Right atrium auricular region (tissue), 2 donors: ENCODE measurements around the gene PEPD. TPM values are rescaled to one million over a fixed set of nuclear protein-coding genes. Genes with fewer than 3 reads are reported as not detected.
"Not testable (repeated sequence)": the region's sequence is repeated elsewhere in the genome, so short reads cannot be mapped to it uniquely, and the experiment has no call there.

Experiments
- DNase-seq: peaks from one replicate; pipeline ENCODE4 v3.0.0-alpha.2; 2019; ENCODE audit warnings: low spot score
- H3K27ac ChIP-seq, 2 donors: fragments of 200-600 bp; sonication (generic); 1 replicate in 1 of 2; 2 replicates in 1 of 2; pipeline ENCODE4 v1.5.1; 2016 to 2019
- H3K27me3 ChIP-seq, 2 donors: fragments of 200-600 bp; sonication (generic); one replicate each; pipeline versions ENCODE4 v1.5.1 to v1.6.0; 2017 to 2019
- H3K36me3 ChIP-seq: fragments of 200-600 bp; sonication (generic); one replicate; pipeline ENCODE4 v1.5.1; 2016
- H3K4me1 ChIP-seq, 2 donors: fragments of 200-600 bp; sonication (generic); one replicate each; pipeline versions ENCODE4 v1.5.1 to v1.6.0; 2017 to 2019
- H3K4me3 ChIP-seq, 2 donors: fragments of 200-600 bp; sonication (generic); 1 replicate in 1 of 2; 2 replicates in 1 of 2; pipeline ENCODE4 v1.5.1; 2017 to 2019; ENCODE audit warnings: mild to moderate bottlenecking in 1 of 2, moderate library complexity in 1 of 2
- H3K9me3 ChIP-seq, 2 donors: fragments of 200-600 bp; sonication (generic); one replicate each; pipeline ENCODE4 v1.5.1; 2019
- total RNA-seq, 2 donors: library from RNA; depleted of rRNA; stranded (reverse); fragments of >200 nt; gene quantifications; one replicate each; pipeline ENCODE4 v1.1.0, GENCODE V29; 2016
- TF ChIP-seq, protein P1 (sequence below), 2 donors: fragments of 200-600 bp; sonication (generic); IDR thresholded peaks; one replicate each; pipeline ENCODE4 v1.5.1; 2019; ENCODE audit warnings: antibody characterized with exemption in 2 of 2

PEPD gene
- total RNA-seq: 10 to 100 TPM; 27.1 to 38.9 TPM

- TF ChIP-seq, protein P1, sequence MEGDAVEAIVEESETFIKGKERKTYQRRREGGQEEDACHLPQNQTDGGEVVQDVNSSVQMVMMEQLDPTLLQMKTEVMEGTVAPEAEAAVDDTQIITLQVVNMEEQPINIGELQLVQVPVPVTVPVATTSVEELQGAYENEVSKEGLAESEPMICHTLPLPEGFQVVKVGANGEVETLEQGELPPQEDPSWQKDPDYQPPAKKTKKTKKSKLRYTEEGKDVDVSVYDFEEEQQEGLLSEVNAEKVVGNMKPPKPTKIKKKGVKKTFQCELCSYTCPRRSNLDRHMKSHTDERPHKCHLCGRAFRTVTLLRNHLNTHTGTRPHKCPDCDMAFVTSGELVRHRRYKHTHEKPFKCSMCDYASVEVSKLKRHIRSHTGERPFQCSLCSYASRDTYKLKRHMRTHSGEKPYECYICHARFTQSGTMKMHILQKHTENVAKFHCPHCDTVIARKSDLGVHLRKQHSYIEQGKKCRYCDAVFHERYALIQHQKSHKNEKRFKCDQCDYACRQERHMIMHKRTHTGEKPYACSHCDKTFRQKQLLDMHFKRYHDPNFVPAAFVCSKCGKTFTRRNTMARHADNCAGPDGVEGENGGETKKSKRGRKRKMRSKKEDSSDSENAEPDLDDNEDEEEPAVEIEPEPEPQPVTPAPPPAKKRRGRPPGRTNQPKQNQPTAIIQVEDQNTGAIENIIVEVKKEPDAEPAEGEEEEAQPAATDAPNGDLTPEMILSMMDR (IDR thresholded peaks at IDR 0.05): no peak
These were observed at the start of gene PEPD for GRCh38 chr19:33521480-33522370. Gene PEPD, minus strand, starts transcription at chr19:33521791. Its CDS starts 31 bp downstream, at chr19:33521760.

DNA sequence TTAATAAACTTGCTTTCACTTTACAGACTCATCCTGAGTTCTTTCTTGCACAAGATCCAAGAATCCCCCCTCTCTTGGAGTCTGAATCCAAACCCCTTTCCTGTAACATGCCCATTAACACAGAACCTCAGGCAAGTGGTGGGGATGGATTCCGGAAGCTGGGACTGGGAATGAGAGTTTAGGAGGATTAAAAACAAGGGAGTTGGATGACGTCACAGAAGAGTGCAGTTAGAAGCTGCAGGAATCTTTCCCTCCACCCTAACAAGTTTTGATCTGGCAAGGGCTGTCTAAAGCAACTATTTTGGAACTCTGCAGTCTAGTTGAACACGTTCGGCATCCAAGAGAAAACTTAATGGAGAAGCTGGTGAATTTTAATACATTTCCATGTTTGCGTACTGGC is 48.2 kb upstream of the PEPD start:
- no peak overlapping the region for H3K27ac ChIP-seq
- H3K4me3 ChIP-seq: no peak overlapping the region
- H3K27me3 ChIP-seq: no peaks in the 10 kb centered on the region
- H3K36me3 ChIP-seq: no peaks in the 10 kb centered on the region
- peak; percentile 40 for DNase-seq
- H3K9me3 ChIP-seq: peaks cover 0 to 4% of the 10 kb centered on the region in 2 donors
- H3K4me1 ChIP-seq: no peaks in the 10 kb centered on the region
- TF ChIP-seq, protein P1 (IDR thresholded peaks at IDR 0.05): no peak

More at GRCh38 chr19:33521480-33522370, at the start of gene PEPD:
- Histone ChIP-seq H3K4me3 (peak within 1 kb of the TSS; percentile 88 to 90), H3K36me3 (no peaks in the 10 kb centered on the region), H3K27me3 (no peaks in the 10 kb centered on the region), H3K9me3 (no peaks in the 10 kb centered on the region), H3K4me1 (peaks cover 0 to 21% of the 10 kb centered on the region in 2 donors), H3K27ac (peak within 1 kb of the TSS; percentile 49 to 51)
- peak; percentile 92 for DNase-seq

DNA sequence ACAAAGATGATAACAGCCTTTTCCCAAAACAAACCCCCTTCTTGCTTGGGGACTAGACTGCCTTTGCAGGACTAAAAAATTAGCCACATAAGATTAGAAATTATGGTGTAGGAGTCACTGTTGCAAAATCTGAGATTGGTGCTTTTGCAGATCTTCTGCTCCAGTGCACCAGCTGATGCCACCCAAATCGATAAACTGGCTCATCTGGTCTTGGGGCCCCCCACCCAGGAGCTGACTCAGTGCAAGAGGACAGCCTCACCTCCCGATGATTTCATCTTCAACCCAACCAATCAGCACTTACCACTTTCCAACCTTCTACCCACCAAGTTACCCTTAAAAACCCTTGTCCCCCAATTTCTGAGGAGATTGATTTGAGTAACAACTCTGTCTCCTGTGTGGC is 47.1 kb upstream of the PEPD start:
- H3K4me1 ChIP-seq: no peaks in the 10 kb centered on the region
- H3K4me3 ChIP-seq: no peak overlapping the region
- no peaks in the 10 kb centered on the region for H3K9me3 ChIP-seq
- DNase-seq: no peak
- H3K27ac ChIP-seq: no peak overlapping the region
- H3K36me3 ChIP-seq: no peaks in the 10 kb centered on the region
- no peaks in the 10 kb centered on the region for H3K27me3 ChIP-seq
- TF ChIP-seq, protein P1 (IDR thresholded peaks at IDR 0.05): no peak

DNA sequence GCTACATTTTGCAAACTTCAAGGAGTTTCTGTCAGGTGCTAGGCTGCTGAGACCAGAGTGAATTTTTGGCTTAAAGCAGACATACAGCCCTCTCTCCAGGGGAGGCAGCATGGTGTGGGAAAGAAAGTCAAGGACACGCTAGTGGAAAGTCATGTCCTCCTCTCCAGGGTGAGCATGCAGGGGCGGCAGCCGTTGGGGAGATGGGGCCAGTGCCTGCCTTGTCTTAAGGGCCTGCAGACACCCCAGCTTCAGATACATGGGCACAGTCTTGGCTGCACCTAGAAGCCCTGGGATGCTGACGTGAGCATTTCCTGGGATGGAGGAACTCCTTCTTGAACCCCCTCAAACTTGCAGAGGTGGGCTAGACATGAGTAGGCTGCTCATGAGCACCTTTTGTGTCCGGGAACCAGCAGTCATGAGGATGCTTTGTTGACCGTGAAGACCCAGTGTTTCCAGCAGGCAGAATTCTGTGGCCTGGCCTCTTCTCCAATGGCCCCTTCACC is 43.3 kb upstream of the PEPD start:
- no peaks in the 10 kb centered on the region for H3K9me3 ChIP-seq
- no peaks in the 10 kb centered on the region for H3K27me3 ChIP-seq
- no peak overlapping the region for H3K27ac ChIP-seq
- H3K36me3 ChIP-seq: no peaks in the 10 kb centered on the region
- TF ChIP-seq, protein P1 (IDR thresholded peaks at IDR 0.05): no peak
- no peak overlapping the region for H3K4me3 ChIP-seq
- no peaks in the 10 kb centered on the region for H3K4me1 ChIP-seq
- DNase-seq: no peak

DNA sequence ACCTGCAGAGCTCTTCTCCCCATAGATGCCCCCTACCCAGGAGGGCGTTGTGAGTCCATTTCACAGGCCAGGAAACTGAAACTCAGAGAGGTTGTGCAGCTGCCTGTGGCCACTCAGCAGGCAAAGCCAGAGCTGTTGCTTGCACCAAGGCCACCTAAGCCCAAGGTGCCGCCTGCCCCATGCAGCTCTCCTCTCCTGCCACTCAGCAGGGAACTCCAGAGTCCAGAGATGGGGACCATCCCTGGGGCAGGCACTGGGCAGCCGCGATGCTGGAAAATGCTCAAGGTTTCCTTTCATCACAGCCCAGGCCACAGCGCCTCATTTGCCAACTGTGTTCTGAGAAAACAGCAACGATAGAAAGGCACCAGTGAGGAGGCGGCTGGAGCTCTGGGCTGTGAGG is 41.0 kb upstream of the PEPD start:
- no peaks in the 10 kb centered on the region for H3K27me3 ChIP-seq
- H3K27ac ChIP-seq: no peak overlapping the region
- TF ChIP-seq, protein P1 (IDR thresholded peaks at IDR 0.05): no peak
- no peaks in the 10 kb centered on the region for H3K9me3 ChIP-seq
- no peaks in the 10 kb centered on the region for H3K36me3 ChIP-seq
- no peaks in the 10 kb centered on the region for H3K4me1 ChIP-seq
- no peak for DNase-seq
- H3K4me3 ChIP-seq: no peak overlapping the region

- not testable (repeated sequence) for DNase-seq, H3K9me3 ChIP-seq, H3K4me1 ChIP-seq, H3K4me3 ChIP-seq, H3K27ac ChIP-seq, H3K27me3 ChIP-seq, H3K36me3 ChIP-seq
These were observed 40.1 kb upstream of the PEPD start for GRCh38 chr19:33561666-33562065.
